Measurements from ENCODE around the gene PRPF8. TPM values are rescaled to one million over a fixed set of nuclear protein-coding genes. Genes with fewer than 3 reads are reported as not detected.

Gene PRPF8
- total and polyA plus RNA-seq, 2 of the 13 experiments (the other 11 are each of a cell fraction or from before 2014, with no cell fraction given): 112 to 179 TPM

DNA sequence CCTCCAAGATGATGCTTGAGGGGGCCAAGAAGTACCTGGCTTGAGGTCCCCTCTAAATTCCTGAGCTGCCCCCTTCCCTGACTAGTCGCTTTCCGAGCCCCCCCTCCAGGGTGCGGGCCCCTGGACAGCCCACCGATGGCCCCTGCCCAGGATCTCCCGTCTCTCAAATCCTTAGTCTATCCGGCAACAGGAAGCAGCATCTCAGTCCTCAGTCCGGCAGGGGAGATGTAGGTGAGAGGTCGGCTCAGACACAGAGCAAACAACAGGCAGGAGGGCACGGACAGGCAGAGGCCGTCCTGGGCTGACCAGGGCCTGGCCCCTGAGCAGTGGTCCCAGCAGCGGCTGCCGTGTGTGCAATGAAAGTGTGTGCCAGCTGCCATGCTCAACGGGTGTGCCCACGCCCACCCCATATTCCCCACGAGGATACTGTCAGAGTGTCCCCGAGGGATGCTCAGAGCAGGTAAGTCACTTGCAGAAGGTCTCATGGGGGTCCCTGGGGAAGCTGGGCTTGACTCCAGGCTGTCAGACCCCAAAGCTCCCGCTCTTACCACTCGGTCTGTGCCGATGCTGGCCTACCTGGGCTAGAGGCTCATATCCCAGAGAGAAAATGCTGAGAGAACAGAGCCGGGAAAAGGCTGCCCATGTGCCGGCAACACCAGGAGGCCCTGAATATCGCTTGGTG lies 63.3 kb downstream of the PRPF8 start:
- POLR2A ChIA-PET: interaction anchor here (1.2 kb wide), 1 partner anchor 95 kb away, joined by 5 read pairs; no protein-coding TSS in a partner anchor
- CTCF ChIA-PET (ENCODE audit: low intra/inter-chr PET ratio, low total read pairs): no interaction called here
- no peak for FAIRE-seq
- no peak for TF ChIP-seq GATA4 (IDR thresholded peaks at IDR 0.05; ENCODE audit: borderline replicate concordance, low read depth)
- TF ChIP-seq ZNF768 (CRISPR knock-in tag; IDR thresholded peaks at IDR 0.05): no peak
- TF ChIP-seq ZKSCAN5 (CRISPR knock-in tag; IDR thresholded peaks at IDR 0.05): no peak
- no peak for TF ChIP-seq CHD4 (IDR thresholded peaks at IDR 0.05; ENCODE audit: borderline replicate concordance, low read length)
- TF ChIP-seq MAFF (IDR thresholded peaks at IDR 0.05; ENCODE audit: low read depth, low read length): no peak
- no peak for TF ChIP-seq SP4 (CRISPR knock-in tag; IDR thresholded peaks at IDR 0.05)
- no peak for TF ChIP-seq RFX5 (IDR thresholded peaks at IDR 0.05; ENCODE audit: low read depth, low read length)
- TF ChIP-seq ZNF446 (CRISPR knock-in tag; IDR thresholded peaks at IDR 0.05): no peak
- TF ChIP-seq, protein P1, sequence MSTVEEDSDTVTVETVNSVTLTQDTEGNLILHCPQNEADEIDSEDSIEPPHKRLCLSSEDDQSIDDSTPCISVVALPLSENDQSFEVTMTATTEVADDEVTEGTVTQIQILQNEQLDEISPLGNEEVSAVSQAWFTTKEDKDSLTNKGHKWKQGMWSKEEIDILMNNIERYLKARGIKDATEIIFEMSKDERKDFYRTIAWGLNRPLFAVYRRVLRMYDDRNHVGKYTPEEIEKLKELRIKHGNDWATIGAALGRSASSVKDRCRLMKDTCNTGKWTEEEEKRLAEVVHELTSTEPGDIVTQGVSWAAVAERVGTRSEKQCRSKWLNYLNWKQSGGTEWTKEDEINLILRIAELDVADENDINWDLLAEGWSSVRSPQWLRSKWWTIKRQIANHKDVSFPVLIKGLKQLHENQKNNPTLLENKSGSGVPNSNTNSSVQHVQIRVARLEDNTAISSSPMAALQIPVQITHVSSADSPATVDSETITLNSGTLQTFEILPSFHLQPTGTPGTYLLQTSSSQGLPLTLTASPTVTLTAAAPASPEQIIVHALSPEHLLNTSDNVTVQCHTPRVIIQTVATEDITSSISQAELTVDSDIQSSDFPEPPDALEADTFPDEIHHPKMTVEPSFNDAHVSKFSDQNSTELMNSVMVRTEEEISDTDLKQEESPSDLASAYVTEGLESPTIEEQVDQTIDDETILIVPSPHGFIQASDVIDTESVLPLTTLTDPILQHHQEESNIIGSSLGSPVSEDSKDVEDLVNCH (CRISPR knock-in tag; IDR thresholded peaks at IDR 0.05): no peak
- TF ChIP-seq NPAS2 (CRISPR knock-in tag; IDR thresholded peaks at IDR 0.05; ENCODE audit: borderline replicate concordance): no peak
- no peak for TF ChIP-seq ZNF17 (CRISPR knock-in tag; IDR thresholded peaks at IDR 0.05)
- TF ChIP-seq ZNF558 (CRISPR knock-in tag; IDR thresholded peaks at IDR 0.05; ENCODE audit: borderline replicate concordance): no peak
- no peak for TF ChIP-seq CBX1 (IDR thresholded peaks at IDR 0.05; ENCODE audit: low read depth)
- TF ChIP-seq ZNF431 (CRISPR knock-in tag; IDR thresholded peaks at IDR 0.05; ENCODE audit: borderline replicate concordance, low read depth): 0 out of 2 replicates have a peak, but pooled peaks have one; percentile 30
- TF ChIP-seq SMAD1 (CRISPR knock-in tag; IDR thresholded peaks at IDR 0.05; ENCODE audit: borderline replicate concordance, low read depth): peak; percentile 29; the same call in 1 of the 2 replicates
- no peak for TF ChIP-seq PCBP1 (IDR thresholded peaks at IDR 0.05; ENCODE audit: borderline replicate concordance, low read depth, low read length)
- TF ChIP-seq SSRP1 (CRISPR knock-in tag; IDR thresholded peaks at IDR 0.05): no peak
- no peak for TF ChIP-seq RAD21 (CRISPR knock-in tag; IDR thresholded peaks at IDR 0.05)
- TF ChIP-seq ZBTB8A (CRISPR knock-in tag; IDR thresholded peaks at IDR 0.05; ENCODE audit: borderline replicate concordance, low read depth): no peak
- TF ChIP-seq ZNF776 (CRISPR knock-in tag; IDR thresholded peaks at IDR 0.05): no peak
- no peak for TF ChIP-seq ZNF30 (CRISPR knock-in tag; IDR thresholded peaks at IDR 0.05)
- no peak for TF ChIP-seq FIP1L1 (IDR thresholded peaks at IDR 0.05; ENCODE audit: borderline replicate concordance, insufficient read depth, low read depth, low read length)
- no peak for TF ChIP-seq GMEB1 (CRISPR knock-in tag; IDR thresholded peaks at IDR 0.05; ENCODE audit: borderline replicate concordance)

More for the DNA sequence above, 63.3 kb downstream of the PRPF8 start:
- H3K36me3 ChIP-seq (replicated peaks in 1 of 2; ENCODE audit: control insufficient read depth in 1 of 2, insufficient read depth in 2 of 2, low read length in 2 of 2): no peaks in the 10 kb centered on the region; a peak in 1 of 5 replicates
- H3K79me2 ChIP-seq (ENCODE audit: insufficient read depth, low read length): no peaks in the 10 kb centered on the region
- no peaks in the 10 kb centered on the region for H4K20me1 ChIP-seq (ENCODE audit: insufficient read depth, low read length)
- no peaks in the 10 kb centered on the region for H3K9me3 ChIP-seq (ENCODE audit: low read length)
- H3K4me2 ChIP-seq (ENCODE audit: low read depth, low read length): peak overlapping the region; percentile 45
- peaks cover 52% of the 10 kb centered on the region for H3K4me1 ChIP-seq (ENCODE audit: insufficient read depth, low read length)
- intact Hi-C loops (cut with micrococcal nuclease; ENCODE audit: unreplicated experiment) (no loop called here), in situ Hi-C loops (cut with HindIII; ENCODE audit: extremely low pct_ligation_motif_present, low pct_unique_long_range_greater_than_20kb) (no loop called here)
- H3K9ac ChIP-seq (ENCODE audit: insufficient read depth, low read depth, low read length): no peak overlapping the region
- ATAC-seq (peak; percentile 91), DNase-seq (ENCODE audit: low spot score) (peak; percentile 53)
- peak overlapping the region in 1 of 3 experiments; percentile 22; a peak in 1 of 6 replicates for H3K4me3 ChIP-seq (replicated peaks in 1 of 3; ENCODE audit: insufficient read depth in 1 of 3, low read depth in 2 of 3, low read length in 3 of 3)
- H3K27me3 ChIP-seq (ENCODE audit: control insufficient read depth in 1 of 2, insufficient read depth in 2 of 2, low read length in 2 of 2): no peaks in the 10 kb centered on the region
- no peak overlapping the region for H2AFZ ChIP-seq (ENCODE audit: low read length)
- WGBS (ENCODE audit: low lambda C conversion rate): 15% methylated on average over 4 of the region's 22 CpGs
- peak overlapping the region; percentile 25 for H3K27ac ChIP-seq (ENCODE audit: extremely low read length, insufficient read depth, low read length)
- no TSS peak for BruUV-seq (replicated peaks)
